IPS DF 19.7 (cell line): ENCODE data around the gene EXOC4.

Experiments used
- DNase-seq: peaks from one replicate; pipeline ENCODE4 v3.0.0-alpha.2; 2013; ENCODE audit warnings: low read depth, low spot score

Gene EXOC4

GRCh38 chr7:134113655-134114054 lies 860.8 kb downstream of the EXOC4 start:
- no peak for DNase-seq

GRCh38 chr7:134114992-134115391 lies 862.1 kb downstream of the EXOC4 start:
- no peak for DNase-seq
